Measurements from ENCODE around the gene DEPDC5.

Gene DEPDC5

GRCh38 chr22:31857247-31857646 lies 103.4 kb downstream of the DEPDC5 start:
- in situ Hi-C loops (cut with MboI; ENCODE audit: low sequenced_read_pairs), result no loop called here
- DNase-seq (ENCODE audit: low spot score in 2 of 2), result peak in 1 of 2 experiments; percentile 27
- Histone ChIP-seq H3K4me1 (no peaks in the 10 kb centered on the region; the same call in 1 of the 2 replicates), H3K9me3 (no peaks in the 10 kb centered on the region), H3K36me3 (replicated peaks) (peaks cover 4% of the 10 kb centered on the region; the same call in 1 of the 2 replicates), H3K4me3 (no peak overlapping the region), H3K27me3 (ENCODE audit: low read depth) (no peaks in the 10 kb centered on the region)

GRCh38 chr22:31861226-31861840 lies 107.5 kb downstream of the DEPDC5 start:
- in situ Hi-C loops (cut with MboI; ENCODE audit: low sequenced_read_pairs), result no loop called here
- Histone ChIP-seq H3K4me3 (no peak overlapping the region), H3K9me3 (no peaks in the 10 kb centered on the region), H3K27me3 (ENCODE audit: low read depth) (no peaks in the 10 kb centered on the region), H3K4me1 (no peaks in the 10 kb centered on the region; the same call in 1 of the 2 replicates), H3K36me3 (replicated peaks) (0 out of 2 replicates have a peak, but pooled peaks cover 4% of the 10 kb centered on the region)
- DNase-seq (ENCODE audit: low spot score in 2 of 2), result no peak

DNA sequence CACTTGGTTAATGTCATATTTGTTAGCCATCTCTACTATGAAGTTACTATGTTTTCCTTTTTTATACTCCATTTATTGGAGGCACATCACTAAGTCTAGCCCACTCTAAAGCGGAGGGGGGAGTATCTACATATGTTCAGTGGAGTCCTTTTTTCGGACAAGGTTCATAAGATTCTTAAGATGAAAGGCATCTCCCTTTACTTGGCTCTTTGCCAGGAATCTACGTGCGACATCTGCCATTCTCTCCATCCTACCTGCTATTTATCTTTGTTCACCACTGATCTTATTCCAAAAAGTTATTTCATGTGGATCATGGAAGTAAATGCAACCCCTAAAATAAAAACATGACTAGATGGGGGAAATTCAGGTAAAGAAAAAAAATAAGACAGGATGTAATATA lies 113.1 kb downstream of the DEPDC5 start:
- no peaks in the 10 kb centered on the region for H3K36me3 ChIP-seq (replicated peaks)
- no peak overlapping the region for H3K4me3 ChIP-seq
- no peak for DNase-seq (ENCODE audit: low spot score in 2 of 2)
- no peaks in the 10 kb centered on the region for H3K27me3 ChIP-seq (ENCODE audit: low read depth)
- in situ Hi-C loops (cut with MboI; ENCODE audit: low sequenced_read_pairs), result no loop called here
- H3K4me1 ChIP-seq, result peaks cover 13% of the 10 kb centered on the region
- H3K9me3 ChIP-seq, result no peaks in the 10 kb centered on the region

- H3K9me3 ChIP-seq, result no peaks in the 10 kb centered on the region
- no peaks in the 10 kb centered on the region for H3K27me3 ChIP-seq (ENCODE audit: low read depth)
- in situ Hi-C loops (cut with MboI; ENCODE audit: low sequenced_read_pairs), result no loop called here
- H3K36me3 ChIP-seq (replicated peaks), result no peaks in the 10 kb centered on the region
- no peak overlapping the region for H3K4me3 ChIP-seq
- DNase-seq (ENCODE audit: low spot score in 2 of 2), result peak; percentile 36 to 77
- H3K4me1 ChIP-seq, result peaks cover 13% of the 10 kb centered on the region
Measured at GRCh38 chr22:31867386-31868153, 113.8 kb downstream of the DEPDC5 start.

DNA sequence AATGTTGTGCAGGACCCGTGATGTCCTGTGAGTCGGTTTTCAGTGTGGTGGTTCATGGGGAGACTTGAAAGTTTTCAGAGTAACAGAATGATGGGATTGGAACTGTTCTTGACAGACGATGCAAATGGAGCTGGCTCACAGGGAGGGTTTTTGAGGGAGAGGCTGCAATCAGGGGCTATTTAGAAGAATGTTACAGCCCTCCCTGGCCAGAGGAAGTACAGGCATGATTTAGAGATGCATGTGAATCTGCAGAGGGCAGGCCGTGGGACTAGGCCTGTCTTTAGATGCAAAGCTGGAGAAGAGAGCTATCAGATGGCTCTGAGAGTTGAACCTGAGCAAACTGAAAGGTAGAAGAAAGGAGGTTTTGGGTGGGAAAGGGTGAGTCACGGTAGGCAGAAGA lies 115.9 kb downstream of the DEPDC5 start:
- in situ Hi-C loops (cut with MboI; ENCODE audit: low sequenced_read_pairs), result no loop called here
- Histone ChIP-seq H3K9me3 (no peaks in the 10 kb centered on the region), H3K4me1 (peaks cover 13% of the 10 kb centered on the region), H3K4me3 (no peak overlapping the region), H3K36me3 (replicated peaks) (no peaks in the 10 kb centered on the region), H3K27me3 (ENCODE audit: low read depth) (no peaks in the 10 kb centered on the region)
- DNase-seq (ENCODE audit: low spot score in 2 of 2), result no peak

DNA sequence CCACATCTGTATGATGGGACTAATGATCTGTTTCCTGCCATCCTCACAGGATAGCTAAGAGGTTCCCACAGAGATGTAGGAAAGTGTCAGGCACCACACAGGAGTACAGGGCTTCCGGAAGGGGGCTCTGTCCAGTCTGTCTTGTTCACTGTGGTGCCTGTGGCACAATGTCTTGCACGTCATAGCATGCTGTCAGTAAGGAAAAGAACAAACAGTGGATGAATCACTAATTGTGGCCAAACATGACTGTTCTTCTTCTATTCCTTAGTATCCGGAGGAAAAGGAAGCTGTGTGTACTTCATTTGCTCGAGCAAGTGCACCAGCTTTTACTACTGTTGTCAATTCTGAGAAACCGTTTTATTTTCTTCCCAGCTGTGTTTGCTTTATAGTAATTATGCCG lies 117.1 kb downstream of the DEPDC5 start:
- in situ Hi-C loops (cut with MboI; ENCODE audit: low sequenced_read_pairs), result no loop called here
- no peaks in the 10 kb centered on the region for H3K27me3 ChIP-seq (ENCODE audit: low read depth)
- H3K36me3 ChIP-seq (replicated peaks), result no peaks in the 10 kb centered on the region
- H3K9me3 ChIP-seq, result no peaks in the 10 kb centered on the region
- DNase-seq (ENCODE audit: low spot score in 2 of 2), result no peak
- H3K4me1 ChIP-seq, result peaks cover 13% of the 10 kb centered on the region
- H3K4me3 ChIP-seq, result no peak overlapping the region

DNA sequence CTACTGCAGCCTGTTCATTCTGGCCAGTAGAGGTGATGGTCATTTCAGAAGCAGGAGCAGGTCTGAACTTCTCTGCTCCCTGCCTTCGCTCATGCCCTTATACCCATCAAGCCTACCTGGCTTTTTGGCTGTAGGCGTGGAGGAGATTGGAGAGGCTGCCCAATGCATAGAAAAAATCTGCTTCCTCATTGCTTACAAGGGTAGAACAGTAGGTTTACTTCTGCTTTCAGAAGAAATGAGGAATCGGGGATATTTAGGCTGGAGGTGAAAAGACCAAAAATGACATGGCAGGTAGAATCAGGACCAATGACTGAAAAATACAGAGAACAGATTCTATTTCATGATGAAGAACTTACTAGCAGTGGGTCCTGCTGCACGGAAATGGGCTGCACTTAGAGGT lies 117.7 kb downstream of the DEPDC5 start:
- Histone ChIP-seq H3K4me3 (no peak overlapping the region), H3K27me3 (ENCODE audit: low read depth) (no peaks in the 10 kb centered on the region), H3K4me1 (peaks cover 13% of the 10 kb centered on the region), H3K36me3 (replicated peaks) (no peaks in the 10 kb centered on the region), H3K9me3 (no peaks in the 10 kb centered on the region)
- in situ Hi-C loops (cut with MboI; ENCODE audit: low sequenced_read_pairs), result no loop called here
- no peak for DNase-seq (ENCODE audit: low spot score in 2 of 2)

DNA sequence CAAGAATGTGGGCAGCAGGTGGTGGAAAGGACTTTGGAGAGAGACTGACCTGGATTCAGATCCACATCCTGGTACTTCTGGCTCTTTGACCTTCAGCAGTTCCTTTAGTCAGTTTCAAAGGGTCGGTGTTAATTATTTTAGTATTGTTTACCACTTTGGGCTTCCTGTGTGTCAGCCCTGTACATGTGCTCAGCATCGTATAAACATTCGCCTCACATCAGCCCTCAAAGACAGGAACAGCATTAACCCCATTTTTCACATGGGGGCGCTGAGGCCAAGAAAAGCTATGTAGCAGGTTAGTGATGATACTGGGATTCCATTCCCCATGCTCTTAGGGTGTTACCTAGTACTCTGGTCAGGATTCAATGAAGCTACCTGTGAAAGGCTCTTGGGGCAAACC lies 118.4 kb downstream of the DEPDC5 start:
- H3K4me3 ChIP-seq, result no peak overlapping the region
- no peaks in the 10 kb centered on the region for H3K9me3 ChIP-seq
- in situ Hi-C loops (cut with MboI; ENCODE audit: low sequenced_read_pairs), result no loop called here
- peaks cover 8% of the 10 kb centered on the region for H3K4me1 ChIP-seq
- H3K36me3 ChIP-seq (replicated peaks), result no peaks in the 10 kb centered on the region
- H3K27me3 ChIP-seq (ENCODE audit: low read depth), result no peaks in the 10 kb centered on the region
- DNase-seq (ENCODE audit: low spot score in 2 of 2), result no peak

GRCh38 chr22:31874821-31875220 lies 121.0 kb downstream of the DEPDC5 start:
- Histone ChIP-seq H3K4me1 (no peaks in the 10 kb centered on the region), H3K36me3 (replicated peaks) (peaks cover under 1% of the 10 kb centered on the region; the same call in 1 of the 2 replicates), H3K27me3 (ENCODE audit: low read depth) (no peaks in the 10 kb centered on the region), H3K4me3 (no peak overlapping the region), H3K9me3 (no peaks in the 10 kb centered on the region)
- DNase-seq (ENCODE audit: low spot score in 2 of 2), result no peak
- in situ Hi-C loops (cut with MboI; ENCODE audit: low sequenced_read_pairs), result no loop called here

GRCh38 chr22:31876156-31876920 lies 122.5 kb downstream of the DEPDC5 start:
- in situ Hi-C loops (cut with MboI; ENCODE audit: low sequenced_read_pairs), result no loop called here
- Histone ChIP-seq H3K4me1 (no peaks in the 10 kb centered on the region), H3K27me3 (ENCODE audit: low read depth) (no peaks in the 10 kb centered on the region), H3K36me3 (replicated peaks) (peaks cover 3% of the 10 kb centered on the region; the same call in 1 of the 2 replicates), H3K9me3 (no peaks in the 10 kb centered on the region), H3K4me3 (no peak overlapping the region)
- no peak for DNase-seq (ENCODE audit: low spot score in 2 of 2)

- H3K4me1 ChIP-seq, result no peaks in the 10 kb centered on the region
- no peaks in the 10 kb centered on the region for H3K9me3 ChIP-seq
- H3K4me3 ChIP-seq, result no peak overlapping the region
- no peaks in the 10 kb centered on the region for H3K27me3 ChIP-seq (ENCODE audit: low read depth)
- no peak for DNase-seq (ENCODE audit: low spot score in 2 of 2)
- peaks cover 3% of the 10 kb centered on the region; the same call in 1 of the 2 replicates for H3K36me3 ChIP-seq (replicated peaks)
- in situ Hi-C loops (cut with MboI; ENCODE audit: low sequenced_read_pairs), result no loop called here
Measured at GRCh38 chr22:31879585-31879984, 125.8 kb downstream of the DEPDC5 start.

DNA sequence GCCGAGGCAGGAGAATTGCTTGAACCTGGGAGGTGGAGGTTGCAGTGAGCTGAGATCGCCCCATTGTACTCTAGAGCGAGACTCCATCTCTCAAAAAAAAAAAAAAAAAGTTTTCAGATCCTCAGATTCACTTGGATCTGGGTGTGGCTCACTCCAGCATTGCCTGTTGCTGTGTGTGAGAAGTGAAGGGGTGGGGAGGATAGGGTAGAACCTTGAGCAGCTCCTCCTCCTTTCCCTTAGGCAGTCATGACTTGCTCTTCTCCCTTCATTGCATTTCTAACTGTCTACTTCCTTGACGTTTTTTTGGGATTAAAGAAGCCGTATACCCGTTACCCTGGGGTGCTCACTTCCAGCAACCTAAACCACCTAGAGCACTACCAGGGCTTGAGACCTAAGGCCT lies 127.4 kb downstream of the DEPDC5 start:
- in situ Hi-C loops (cut with MboI; ENCODE audit: low sequenced_read_pairs), result no loop called here
- H3K4me1 ChIP-seq, result no peaks in the 10 kb centered on the region
- H3K36me3 ChIP-seq (replicated peaks), result peaks cover 3% of the 10 kb centered on the region; the same call in 1 of the 2 replicates
- no peak overlapping the region for H3K4me3 ChIP-seq
- H3K9me3 ChIP-seq, result no peaks in the 10 kb centered on the region
- no peak for DNase-seq (ENCODE audit: low spot score in 2 of 2)
- no peaks in the 10 kb centered on the region for H3K27me3 ChIP-seq (ENCODE audit: low read depth)

- Histone ChIP-seq H3K27me3 (ENCODE audit: low read depth) (no peaks in the 10 kb centered on the region), H3K36me3 (replicated peaks) (peaks cover 3% of the 10 kb centered on the region; the same call in 1 of the 2 replicates), H3K4me1 (no peaks in the 10 kb centered on the region), H3K4me3 (no peak overlapping the region), H3K9me3 (no peaks in the 10 kb centered on the region)
- no peak for DNase-seq (ENCODE audit: low spot score in 2 of 2)
- in situ Hi-C loops (cut with MboI; ENCODE audit: low sequenced_read_pairs), result no loop called here
Measured at GRCh38 chr22:31881865-31882264, 128.0 kb downstream of the DEPDC5 start.

GRCh38 chr22:31882971-31883370 lies 129.2 kb downstream of the DEPDC5 start:
- no peak for DNase-seq (ENCODE audit: low spot score in 2 of 2)
- peaks cover 3% of the 10 kb centered on the region; the same call in 1 of the 2 replicates for H3K36me3 ChIP-seq (replicated peaks)
- in situ Hi-C loops (cut with MboI; ENCODE audit: low sequenced_read_pairs), result no loop called here

More at GRCh38 chr22:31882971-31883370, 129.2 kb downstream of the DEPDC5 start:
- Histone ChIP-seq H3K27me3 (ENCODE audit: low read depth) (no peaks in the 10 kb centered on the region), H3K9me3 (no peaks in the 10 kb centered on the region), H3K4me3 (no peak overlapping the region), H3K4me1 (no peaks in the 10 kb centered on the region)
